Activated B cell treated with CpG ODN at 0.5 μM for 24 hours (primary cell): ENCODE measurements around the gene ASB10. TPM values are rescaled to one million over a fixed set of nuclear protein-coding genes. Genes with fewer than 3 reads are reported as not detected.

Experiments
- ATAC-seq: fragments of 200-7000 bp; cut with Tn5 transposase; one replicate; pipeline ENCODE4 v1.10.0; 2021; ENCODE audit warnings: low read depth, mild to moderate bottlenecking, moderate library complexity
- CTCF ChIA-PET: fragments of 350-600 bp; sonication (Branson Sonifier 250); formaldehyde crosslinking; loops from one replicate; lab custom pipeline; 2021; ENCODE audit warnings: antibody characterized with exemption; lab: Charles Lee
- POLR2A ChIA-PET: fragments of 350-600 bp; sonication (Branson Sonifier 250); formaldehyde crosslinking; loops from one replicate; lab custom pipeline; 2021; ENCODE audit warnings: antibody characterized with exemption; lab: Charles Lee
- DNase-seq: peaks from one replicate; pipeline ENCODE4 v3.0.0; 2022
- H3K27ac Mint-ChIP-seq: one replicate; pipeline ENCODE4 v1.8.0; 2020; ENCODE audit warnings: mixed read lengths
- H3K27me3 Mint-ChIP-seq: one replicate; pipeline ENCODE4 v1.8.0; 2021; ENCODE audit warnings: mixed read lengths
- H3K36me3 Mint-ChIP-seq: one replicate; pipeline ENCODE4 v1.8.0; 2021; ENCODE audit warnings: low read depth, mixed read lengths
- H3K4me1 Mint-ChIP-seq: one replicate; pipeline ENCODE4 v1.8.0; 2021; ENCODE audit warnings: mixed read lengths
- H3K4me3 Mint-ChIP-seq: one replicate; pipeline ENCODE4 v1.8.0; 2020; ENCODE audit warnings: mild to moderate bottlenecking, mixed read lengths
- H3K9me3 Mint-ChIP-seq: one replicate; pipeline ENCODE4 v1.8.0; 2020; ENCODE audit warnings: mixed read lengths
- intact Hi-C: fragments of 100-400 bp; cut with micrococcal nuclease; formaldehyde crosslinking; loops from one replicate; pipeline ENCODE4 v1.15.1; 2024
- total RNA-seq: library from RNA; stranded (reverse); gene quantifications from 2 replicates; pipeline ENCODE4 v1.2.3, GENCODE V29; 2022
- TF ChIP-seq, protein P1 (sequence below): fragments of 200-600 bp; IDR thresholded peaks from one replicate; pipeline ENCODE4 v1.8.0; 2022; ENCODE audit warnings: antibody characterized with exemption, mild to moderate bottlenecking

ASB10 gene
- total RNA-seq, 1 donor from 2014 or later, result not detected

DNA sequence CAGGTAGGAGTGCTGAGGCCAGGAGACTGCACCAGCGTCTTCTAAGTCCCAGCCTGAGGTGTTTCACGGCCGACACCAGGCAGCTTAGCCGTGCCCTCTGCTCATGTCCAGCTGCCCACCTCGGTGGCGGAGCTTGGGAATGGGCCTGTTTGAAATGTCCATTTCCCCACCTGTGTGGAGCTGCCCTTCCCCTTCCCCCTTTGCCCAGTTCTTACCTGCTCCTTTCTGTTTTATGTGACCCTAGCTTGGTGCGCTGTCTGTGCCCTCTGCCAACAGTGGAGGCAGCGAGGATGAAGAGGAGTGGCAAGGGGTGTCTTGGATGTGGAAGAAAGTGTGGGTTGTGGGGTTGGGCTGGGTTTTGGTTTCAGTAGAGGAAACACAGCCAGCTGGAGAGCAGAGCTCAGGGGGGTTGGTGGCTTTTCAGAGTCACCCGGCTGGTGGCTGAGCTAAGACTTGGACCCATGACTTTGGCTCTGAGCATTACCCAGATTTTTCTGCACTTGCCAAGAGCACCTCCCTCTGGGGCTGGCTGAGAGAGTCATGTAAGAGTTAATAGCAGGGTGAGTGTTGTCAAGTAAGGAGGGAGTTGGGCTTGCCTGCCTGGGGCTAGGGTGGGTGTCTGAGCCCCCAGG lies 57.0 kb downstream of the ASB10 start:
- Mint-ChIP-seq H3K4me1 (no peaks in the 10 kb centered on the region), H3K4me3 (no peak overlapping the region), H3K36me3 (no peaks in the 10 kb centered on the region), H3K27me3 (no peaks in the 10 kb centered on the region), H3K27ac (no peak overlapping the region), H3K9me3 (no peaks in the 10 kb centered on the region)
- intact Hi-C loops, result no loop called here
- ATAC-seq (no peak), DNase-seq (no peak)
- POLR2A ChIA-PET, result no interaction called here
- CTCF ChIA-PET, result no interaction called here
- TF ChIP-seq, protein P1, sequence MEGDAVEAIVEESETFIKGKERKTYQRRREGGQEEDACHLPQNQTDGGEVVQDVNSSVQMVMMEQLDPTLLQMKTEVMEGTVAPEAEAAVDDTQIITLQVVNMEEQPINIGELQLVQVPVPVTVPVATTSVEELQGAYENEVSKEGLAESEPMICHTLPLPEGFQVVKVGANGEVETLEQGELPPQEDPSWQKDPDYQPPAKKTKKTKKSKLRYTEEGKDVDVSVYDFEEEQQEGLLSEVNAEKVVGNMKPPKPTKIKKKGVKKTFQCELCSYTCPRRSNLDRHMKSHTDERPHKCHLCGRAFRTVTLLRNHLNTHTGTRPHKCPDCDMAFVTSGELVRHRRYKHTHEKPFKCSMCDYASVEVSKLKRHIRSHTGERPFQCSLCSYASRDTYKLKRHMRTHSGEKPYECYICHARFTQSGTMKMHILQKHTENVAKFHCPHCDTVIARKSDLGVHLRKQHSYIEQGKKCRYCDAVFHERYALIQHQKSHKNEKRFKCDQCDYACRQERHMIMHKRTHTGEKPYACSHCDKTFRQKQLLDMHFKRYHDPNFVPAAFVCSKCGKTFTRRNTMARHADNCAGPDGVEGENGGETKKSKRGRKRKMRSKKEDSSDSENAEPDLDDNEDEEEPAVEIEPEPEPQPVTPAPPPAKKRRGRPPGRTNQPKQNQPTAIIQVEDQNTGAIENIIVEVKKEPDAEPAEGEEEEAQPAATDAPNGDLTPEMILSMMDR, result no peak

DNA sequence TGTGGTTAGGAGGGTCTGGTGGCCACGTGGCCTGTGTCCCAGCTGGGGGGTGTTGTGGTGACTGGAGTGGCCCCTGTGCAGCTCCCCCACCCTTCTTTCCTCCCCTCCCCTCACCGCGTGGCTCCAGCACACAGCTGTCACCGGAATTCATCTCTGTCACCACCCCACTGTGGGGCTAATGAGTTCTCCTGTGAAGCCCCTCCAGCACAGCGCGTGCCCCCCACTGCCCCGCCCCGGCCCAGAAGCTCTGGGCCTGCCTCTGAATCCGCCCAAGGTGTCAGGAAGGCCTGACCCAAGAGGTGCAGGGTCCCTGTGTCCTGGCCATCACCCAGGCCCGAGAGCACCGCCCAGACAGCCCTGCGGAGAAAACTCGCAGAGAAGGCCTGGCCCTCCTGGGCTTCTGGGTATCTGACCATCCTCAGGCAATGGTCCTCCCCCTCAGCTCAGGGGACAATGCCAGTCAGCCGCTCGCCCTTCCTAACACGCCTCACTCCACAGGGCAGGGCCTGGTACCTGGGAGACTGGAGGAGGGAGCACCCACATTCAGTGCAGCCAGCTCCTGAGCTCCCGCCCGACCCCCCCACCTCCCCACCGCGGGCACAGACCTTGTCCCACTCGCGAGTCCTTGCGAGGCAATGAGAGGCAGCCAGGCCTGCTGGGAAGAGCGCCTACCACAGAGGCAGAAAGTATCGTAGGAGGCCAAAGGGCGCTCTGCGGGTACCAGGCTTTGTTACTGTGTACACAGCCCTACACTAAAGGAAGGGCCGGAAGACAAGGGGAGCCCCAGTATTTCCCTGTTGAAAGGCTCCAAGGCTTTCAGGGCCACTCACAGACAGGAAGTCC lies 57.7 kb downstream of the ASB10 start:
- Mint-ChIP-seq H3K27me3 (peaks cover 2% of the 10 kb centered on the region), H3K9me3 (no peaks in the 10 kb centered on the region), H3K27ac (no peak overlapping the region), H3K4me3 (no peak overlapping the region), H3K4me1 (no peaks in the 10 kb centered on the region), H3K36me3 (no peaks in the 10 kb centered on the region)
- POLR2A ChIA-PET, result no interaction called here
- TF ChIP-seq, protein P1, result no peak
- DNase-seq (no peak), ATAC-seq (no peak)
- CTCF ChIA-PET, result no interaction called here
- intact Hi-C loops, result no loop called here

DNA sequence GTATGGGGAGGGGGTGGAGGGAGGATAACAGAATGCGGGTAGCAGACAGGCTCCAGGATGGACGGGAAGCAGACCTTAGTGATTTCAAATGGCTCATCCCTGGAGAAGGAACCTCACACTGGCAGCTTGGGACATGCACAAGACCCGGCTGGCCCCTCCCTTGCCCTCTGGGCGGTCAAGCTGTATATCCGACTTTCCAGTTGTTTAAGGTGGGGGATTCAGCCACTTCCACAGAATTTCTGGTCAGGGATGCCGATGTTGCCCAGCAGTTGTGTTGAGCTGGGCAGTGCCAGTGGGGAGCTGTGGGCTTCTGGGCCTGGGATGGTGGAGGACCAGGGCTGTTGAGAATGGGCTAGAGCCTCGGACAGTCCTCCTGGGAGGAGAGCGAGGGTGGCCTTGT lies 58.3 kb downstream of the ASB10 start:
- DNase-seq (no peak), ATAC-seq (no peak)
- ChIA-PET POLR2A (no interaction called here), CTCF (no interaction called here)
- TF ChIP-seq, protein P1, result no peak
- H3K4me3 Mint-ChIP-seq, result no peak overlapping the region
- H3K4me1 Mint-ChIP-seq, result peaks cover 3% of the 10 kb centered on the region
- no peaks in the 10 kb centered on the region for H3K9me3 Mint-ChIP-seq
- peaks cover 4% of the 10 kb centered on the region for H3K27me3 Mint-ChIP-seq
- no peak overlapping the region for H3K27ac Mint-ChIP-seq
- intact Hi-C loops, result no loop called here
- no peaks in the 10 kb centered on the region for H3K36me3 Mint-ChIP-seq

DNA sequence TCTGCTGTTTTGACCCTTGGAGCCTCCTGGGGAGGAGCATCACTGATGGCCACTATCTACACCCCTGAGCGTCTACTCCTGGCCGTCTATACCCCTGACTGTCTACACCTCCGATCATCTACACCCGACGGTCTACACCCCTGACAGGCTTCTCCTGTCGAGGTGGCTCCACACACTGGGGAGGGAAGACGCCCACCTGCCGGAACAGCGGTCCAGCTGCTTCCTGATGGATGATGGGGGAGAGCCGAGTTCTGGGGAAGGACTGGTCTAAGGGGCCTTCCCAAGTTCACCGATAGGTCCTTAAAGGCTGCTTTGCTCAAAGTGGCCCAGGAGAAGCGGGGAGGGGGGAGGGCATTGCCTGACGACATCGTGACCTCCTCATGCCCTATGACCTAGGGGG lies 58.9 kb downstream of the ASB10 start:
- DNase-seq, result no peak
- no peak for ATAC-seq

More for the DNA sequence above, 58.9 kb downstream of the ASB10 start:
- CTCF ChIA-PET, result no interaction called here
- intact Hi-C loops, result no loop called here
- TF ChIP-seq, protein P1, result no peak
- peaks cover 3% of the 10 kb centered on the region for H3K4me1 Mint-ChIP-seq
- peaks cover 4% of the 10 kb centered on the region for H3K27me3 Mint-ChIP-seq
- H3K4me3 Mint-ChIP-seq, result no peak overlapping the region
- no peaks in the 10 kb centered on the region for H3K36me3 Mint-ChIP-seq
- POLR2A ChIA-PET, result no interaction called here
- H3K9me3 Mint-ChIP-seq, result no peaks in the 10 kb centered on the region
- no peak overlapping the region for H3K27ac Mint-ChIP-seq
